ENCODE data around the gene WSCD2. TPM values are rescaled to one million over a fixed set of nuclear protein-coding genes. Genes with fewer than 3 reads are reported as not detected.
A peak's percentile ranks its signal among the peaks of the same experiment; 100 is the strongest.

The WSCD2 gene
- total RNA-seq, 2 experiments from 2014 or later = not detected

GRCh38 chr12:108193917-108194316, 64.8 kb downstream of the WSCD2 start:
- Histone ChIP-seq H3K4me3 (ENCODE audit: low read length) (no peak overlapping the region), H3K27ac (ENCODE audit: low read depth in 1 of 2, low read length in 2 of 2) (no peak overlapping the region), H3K4me1 (ENCODE audit: insufficient read depth, low read length) (no peaks in the 10 kb centered on the region), H3K9me3 (ENCODE audit: control insufficient read depth in 1 of 2, insufficient read depth in 1 of 2, low read length in 2 of 2) (no peaks in the 10 kb centered on the region), H3K36me3 (ENCODE audit: insufficient read depth, low read length) (no peaks in the 10 kb centered on the region), H3K27me3 (ENCODE audit: control insufficient read depth in 1 of 2, insufficient read depth in 2 of 2, low read length in 2 of 2) (no peaks in the 10 kb centered on the region)
- CTCF ChIA-PET = no interaction called here
- H3K36me3 Mint-ChIP-seq (ENCODE audit: low read depth) = no peaks in the 10 kb centered on the region
- intact Hi-C loops (cut with DNase I, micrococcal nuclease) = loop anchor here in 1 of 2 experiments (5.0 kb wide), 3 partner anchors 202 to 517 kb away; partner anchors contain the start of gene PRDM4
- no peaks in the 10 kb centered on the region for H3K4me1 Mint-ChIP-seq (ENCODE audit: low read depth)
- H3K9me3 Mint-ChIP-seq = no peaks in the 10 kb centered on the region
- TF ChIP-seq CTCF (IDR thresholded peaks at IDR 0.05) = peak; percentile 57
- peaks cover 35% of the 10 kb centered on the region for H3K27me3 Mint-ChIP-seq
- POLR2A ChIA-PET = no interaction called here
- ATAC-seq (ENCODE audit: poor library complexity) (no peak), DNase-seq (peak in 4 of 14 experiments; percentile 13 to 49 (median 33))
- no peak overlapping the region for H3K4me3 Mint-ChIP-seq
- no peak overlapping the region for H3K27ac Mint-ChIP-seq

- H3K36me3 Mint-ChIP-seq (ENCODE audit: low read depth) = no peaks in the 10 kb centered on the region
- ChIA-PET POLR2A (no interaction called here), CTCF (no interaction called here)
These were observed 65.5 kb downstream of the WSCD2 start for GRCh38 chr12:108194585-108194984.

GRCh38 chr12:108196319-108196718, 67.2 kb downstream of the WSCD2 start:
- intact Hi-C loops (cut with DNase I, micrococcal nuclease) = no loop called here
- Mint-ChIP-seq H3K4me3 (no peak overlapping the region), H3K36me3 (ENCODE audit: low read depth) (no peaks in the 10 kb centered on the region), H3K27ac (no peak overlapping the region), H3K4me1 (ENCODE audit: low read depth) (no peaks in the 10 kb centered on the region), H3K27me3 (peaks cover 37% of the 10 kb centered on the region), H3K9me3 (no peaks in the 10 kb centered on the region)
- no peak for ATAC-seq (ENCODE audit: poor library complexity)
- CTCF ChIA-PET = no interaction called here
- DNase-seq = no peak
- H3K27me3 ChIP-seq (ENCODE audit: control insufficient read depth in 1 of 2, insufficient read depth in 2 of 2, low read length in 2 of 2) = no peaks in the 10 kb centered on the region
- no peak overlapping the region for H3K4me3 ChIP-seq (ENCODE audit: low read length)
- no peaks in the 10 kb centered on the region for H3K36me3 ChIP-seq (ENCODE audit: insufficient read depth, low read length)
- no peak for TF ChIP-seq CTCF (IDR thresholded peaks at IDR 0.05)
- H3K9me3 ChIP-seq (ENCODE audit: control insufficient read depth in 1 of 2, insufficient read depth in 1 of 2, low read length in 2 of 2) = no peaks in the 10 kb centered on the region
- no peak overlapping the region for H3K27ac ChIP-seq (ENCODE audit: low read depth in 1 of 2, low read length in 2 of 2)
- H3K4me1 ChIP-seq (ENCODE audit: insufficient read depth, low read length) = no peaks in the 10 kb centered on the region
- POLR2A ChIA-PET = no interaction called here

More at GRCh38 chr12:108194585-108194984, 65.5 kb downstream of the WSCD2 start:
- Histone ChIP-seq H3K27me3 (ENCODE audit: control insufficient read depth in 1 of 2, insufficient read depth in 2 of 2, low read length in 2 of 2) (no peaks in the 10 kb centered on the region), H3K9me3 (ENCODE audit: control insufficient read depth in 1 of 2, insufficient read depth in 1 of 2, low read length in 2 of 2) (no peaks in the 10 kb centered on the region), H3K4me3 (ENCODE audit: low read length) (no peak overlapping the region), H3K27ac (ENCODE audit: low read depth in 1 of 2, low read length in 2 of 2) (no peak overlapping the region), H3K4me1 (ENCODE audit: insufficient read depth, low read length) (no peaks in the 10 kb centered on the region), H3K36me3 (ENCODE audit: insufficient read depth, low read length) (no peaks in the 10 kb centered on the region)
- Mint-ChIP-seq H3K4me1 (ENCODE audit: low read depth) (no peaks in the 10 kb centered on the region), H3K4me3 (no peak overlapping the region), H3K27ac (no peak overlapping the region), H3K27me3 (peaks cover 33% of the 10 kb centered on the region), H3K9me3 (no peaks in the 10 kb centered on the region)
- DNase-seq (no peak), ATAC-seq (ENCODE audit: poor library complexity) (no peak)
- intact Hi-C loops (cut with DNase I, micrococcal nuclease) = loop anchor here in 1 of 2 experiments (5.0 kb wide), 3 partner anchors 202 to 517 kb away; partner anchors contain the start of gene PRDM4
- TF ChIP-seq CTCF (IDR thresholded peaks at IDR 0.05) = no peak

Data from CD4-positive, alpha-beta T cell (primary cell).